Upper lobe of right lung (tissue), 1 donor: ENCODE results near the gene TEX26. TPM values are rescaled to one million over a fixed set of nuclear protein-coding genes. Genes with fewer than 3 reads are reported as not detected.
"Not testable (repeated sequence)": the region's sequence is repeated elsewhere in the genome, so short reads cannot be mapped to it uniquely, and the experiment has no call there.

Experiments used
- ATAC-seq: fragments of 200-7000 bp; cut with Tn5 transposase; one replicate; pipeline ENCODE4 v1.9.1; 2020; ENCODE audit warnings: mild to moderate bottlenecking, moderate library complexity
- DNase-seq: peaks from one replicate; pipeline ENCODE4 v3.0.0-alpha.2; 2020
- H3K27ac ChIP-seq: fragments of 200-600 bp; one replicate; pipeline ENCODE4 v1.8.0; 2022
- H3K27me3 ChIP-seq: fragments of 200-600 bp; one replicate; pipeline ENCODE4 v1.8.0; 2022; ENCODE audit warnings: mild to moderate bottlenecking
- H3K36me3 ChIP-seq: fragments of 200-600 bp; one replicate; pipeline ENCODE4 v1.8.0; 2022
- H3K4me1 ChIP-seq: fragments of 200-600 bp; one replicate; pipeline ENCODE4 v1.8.0; 2022
- H3K4me3 ChIP-seq: fragments of 200-600 bp; one replicate; pipeline ENCODE4 v1.8.0; 2022; ENCODE audit warnings: mild to moderate bottlenecking
- H3K9me3 ChIP-seq: fragments of 200-600 bp; one replicate; pipeline ENCODE4 v1.8.0; 2022
- CTCF ChIP-seq: fragments of 200-600 bp; IDR thresholded peaks from one replicate; pipeline ENCODE4 v1.8.0; 2022; ENCODE audit warnings: antibody characterized with exemption
- intact Hi-C: fragments of 100-400 bp; cut with DNase I; formaldehyde crosslinking; loops from one replicate; pipeline ENCODE4 v1.11.0; 2022
- total RNA-seq: library from RNA; stranded (reverse); fragmentation: NEBNext Ultra II Directional; extraction: Animal tissue kit (Norgen Biotek cat#: 25700); gene quantifications from one replicate; pipeline ENCODE4 v1.2.1, GENCODE V29; 2021
- donor health status: DM: no; HTN: yes; CAD: no; lungs with severe emphysema.

The TEX26 gene
- total RNA-seq, 1 donor from 2014 or later, result not detected

DNA sequence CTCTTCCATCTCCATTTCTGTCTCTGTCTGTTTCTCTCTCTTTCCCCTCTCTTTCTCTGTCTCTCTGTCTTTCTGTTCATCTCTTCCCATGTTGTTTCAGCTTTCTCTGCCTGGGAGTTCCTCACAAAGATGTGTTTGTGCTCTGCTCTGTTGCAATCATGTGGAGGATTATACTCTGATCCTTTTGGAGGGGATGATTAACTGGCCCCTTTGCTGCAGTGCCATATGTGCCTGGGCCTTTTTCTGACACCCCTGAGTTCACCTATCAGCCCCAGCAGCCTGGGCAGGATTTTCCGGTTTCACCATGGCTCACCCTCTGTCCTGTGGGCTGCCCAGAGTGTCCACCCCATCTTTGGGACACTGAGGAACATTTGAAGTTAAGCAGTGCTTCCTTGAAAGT is 9.0 kb upstream of the TEX26 start:
- no peak for TF ChIP-seq CTCF
- H3K27ac ChIP-seq, result no peak overlapping the region
- H3K36me3 ChIP-seq, result no peaks in the 10 kb centered on the region
- ATAC-seq (no peak), DNase-seq (no peak)
- no peaks in the 10 kb centered on the region for H3K9me3 ChIP-seq
- intact Hi-C loops, result no loop called here
- H3K27me3 ChIP-seq, result no peaks in the 10 kb centered on the region
- H3K4me1 ChIP-seq, result no peaks in the 10 kb centered on the region
- H3K4me3 ChIP-seq, result no peak overlapping the region

DNA sequence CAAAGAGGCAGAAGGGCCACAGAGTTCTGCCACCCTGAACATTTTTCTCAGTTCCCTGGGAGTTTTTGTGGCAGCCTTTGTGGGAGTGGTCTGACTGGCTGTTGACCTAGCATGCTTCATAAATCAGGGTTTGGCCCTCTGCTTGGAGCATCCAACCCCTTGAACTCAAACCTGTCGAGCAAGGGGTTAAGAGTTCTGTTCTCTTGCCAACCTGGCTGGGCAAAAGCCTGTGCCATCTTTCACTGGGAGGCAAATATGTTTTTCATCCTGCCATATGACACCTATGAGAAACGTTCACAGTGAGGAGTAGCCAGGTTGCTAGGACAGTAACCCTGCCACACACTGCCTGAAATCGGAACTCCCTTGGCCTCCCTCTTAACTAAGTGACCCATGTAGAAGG is 7.7 kb upstream of the TEX26 start:
- DNase-seq, result no peak
- Histone ChIP-seq H3K27ac (no peak overlapping the region), H3K36me3 (no peaks in the 10 kb centered on the region), H3K9me3 (no peaks in the 10 kb centered on the region), H3K4me1 (no peaks in the 10 kb centered on the region), H3K4me3 (no peak overlapping the region), H3K27me3 (no peaks in the 10 kb centered on the region)
- ATAC-seq, result no peak
- no peak for TF ChIP-seq CTCF
- intact Hi-C loops, result no loop called here

DNA sequence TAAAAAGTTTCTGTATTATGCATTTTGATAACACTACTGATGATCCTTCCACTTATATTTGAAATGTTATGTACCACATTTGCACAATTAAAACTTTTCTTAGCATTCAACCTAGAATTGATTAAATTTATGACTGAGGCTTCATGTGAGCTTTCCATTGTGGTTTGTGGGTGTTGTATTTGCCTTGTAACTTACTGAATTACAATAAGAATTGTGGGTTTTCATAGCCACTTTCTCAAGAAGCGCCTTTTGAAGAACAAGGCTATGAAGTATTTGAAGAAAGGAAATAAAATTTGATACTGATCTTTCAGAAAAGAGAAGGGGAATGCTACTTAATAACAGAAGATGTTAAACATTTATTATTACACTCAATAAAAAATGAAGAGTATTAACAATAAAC is 7.0 kb upstream of the TEX26 start:
- no peak for TF ChIP-seq CTCF
- intact Hi-C loops, result no loop called here
- no peak for ATAC-seq

GRCh38 chr13:30926781-30927180 is 5.7 kb upstream of the TEX26 start:
- intact Hi-C loops, result no loop called here
- no peaks in the 10 kb centered on the region for H3K9me3 ChIP-seq
- peaks cover 6% of the 10 kb centered on the region for H3K27me3 ChIP-seq
- H3K4me1 ChIP-seq, result no peaks in the 10 kb centered on the region
- no peaks in the 10 kb centered on the region for H3K36me3 ChIP-seq
- DNase-seq, result no peak
- no peak overlapping the region for H3K27ac ChIP-seq
- no peak for ATAC-seq
- TF ChIP-seq CTCF, result no peak
- H3K4me3 ChIP-seq, result no peak overlapping the region

More for the DNA sequence above, 7.0 kb upstream of the TEX26 start:
- H3K27me3 ChIP-seq, result peaks cover 6% of the 10 kb centered on the region
- no peak for DNase-seq
- no peaks in the 10 kb centered on the region for H3K4me1 ChIP-seq
- no peaks in the 10 kb centered on the region for H3K9me3 ChIP-seq
- H3K4me3 ChIP-seq, result no peak overlapping the region
- no peaks in the 10 kb centered on the region for H3K36me3 ChIP-seq
- H3K27ac ChIP-seq, result no peak overlapping the region

DNA sequence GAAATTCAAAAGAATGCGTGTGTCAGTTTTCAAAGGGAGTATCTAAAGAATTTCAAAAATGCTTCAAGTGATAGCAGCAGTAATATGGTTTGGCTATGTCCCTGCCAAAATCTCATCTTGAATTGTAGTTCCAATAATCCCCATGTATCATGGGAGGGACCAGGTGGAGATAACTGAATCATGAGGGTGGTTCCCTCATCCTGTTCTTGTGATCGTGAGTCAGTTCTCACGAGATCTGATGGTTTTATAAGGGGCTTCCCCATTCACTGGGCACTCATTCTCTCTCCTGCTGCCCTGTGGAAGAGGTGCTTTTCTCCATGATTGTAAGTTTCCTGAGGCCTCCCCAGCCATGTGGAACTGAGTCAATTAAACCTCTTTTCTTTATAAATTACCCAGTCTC is 5.3 kb upstream of the TEX26 start:
- H3K4me3 ChIP-seq, H3K4me1 ChIP-seq, H3K36me3 ChIP-seq, H3K9me3 ChIP-seq, intact Hi-C loops, ATAC-seq, DNase-seq, H3K27me3 ChIP-seq, H3K27ac ChIP-seq: not testable (repeated sequence)

DNA sequence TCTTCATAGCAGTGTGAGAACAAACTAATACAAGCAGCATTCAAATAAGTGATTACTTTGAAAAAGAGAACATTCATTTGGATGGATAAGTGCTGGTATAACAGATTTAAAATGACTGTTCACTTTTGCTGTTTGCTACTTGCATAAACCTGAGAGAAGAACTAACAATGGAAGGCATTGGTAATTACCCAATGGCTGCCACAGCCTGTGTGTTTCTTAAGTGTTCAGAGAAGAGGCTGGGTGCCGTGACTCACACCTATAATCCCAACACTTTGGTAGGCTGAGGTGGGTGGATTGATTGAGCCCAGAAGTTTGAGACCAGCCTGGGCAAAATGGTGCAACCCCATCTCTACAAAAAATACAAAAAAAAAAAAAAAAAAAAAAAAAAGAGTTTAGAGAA is 4.9 kb upstream of the TEX26 start:
- ATAC-seq (no peak), DNase-seq (no peak)
- H3K9me3 ChIP-seq, result no peaks in the 10 kb centered on the region
- H3K27me3 ChIP-seq, result peaks cover 6% of the 10 kb centered on the region
- H3K36me3 ChIP-seq, result no peaks in the 10 kb centered on the region
- no peak overlapping the region for H3K4me3 ChIP-seq
- TF ChIP-seq CTCF, result no peak
- intact Hi-C loops, result no loop called here
- H3K4me1 ChIP-seq, result no peaks in the 10 kb centered on the region
- H3K27ac ChIP-seq, result no peak overlapping the region
